OCI-LY1 (cell line): ENCODE data around the gene MAFB.

Experiments
- H2AFZ ChIP-seq: fragments of 200-600 bp; sonication (generic), shearing (Covaris generic); 2 replicates; pipeline ENCODE4 v1.6.0; 2014; ENCODE audit warnings: antibody characterized with exemption, mild to moderate bottlenecking, low read length
- H3F3A ChIP-seq: fragments of 200-600 bp; sonication (generic), shearing (Covaris generic); 2 replicates; pipeline ENCODE4 v1.6.0; 2014; ENCODE audit warnings: mild to moderate bottlenecking, antibody characterized with exemption, low read length, moderate library complexity; ENCODE audit not compliant: insufficient read depth
- H3K27ac ChIP-seq: fragments of 200-600 bp; sonication (generic); 2 replicates; pipeline ENCODE4 v1.5.1; 2014; ENCODE audit warnings: low read length, mixed run types, mild to moderate bottlenecking, low read depth; ENCODE audit not compliant: poor library complexity, severe bottlenecking
- H3K27me3 ChIP-seq: fragments of 200-600 bp; sonication (generic); 2 replicates; pipeline ENCODE4 v1.6.0; 2014; ENCODE audit warnings: antibody characterized with exemption, mild to moderate bottlenecking, low read length, moderate library complexity; ENCODE audit not compliant: insufficient read depth
- H3K36me3 ChIP-seq: fragments of 200-600 bp; sonication (generic); 2 replicates; pipeline ENCODE4 v1.6.1; 2014; ENCODE audit warnings: mild to moderate bottlenecking, antibody characterized with exemption, low read length, moderate library complexity, mixed read lengths; ENCODE audit not compliant: insufficient read depth
- H3K4me1 ChIP-seq: fragments of 200-600 bp; sonication (generic); 2 replicates; pipeline ENCODE4 v1.5.1; 2014; ENCODE audit warnings: mild to moderate bottlenecking, low read length, moderate library complexity; ENCODE audit not compliant: insufficient read depth, severe bottlenecking
- H3K4me2 ChIP-seq: fragments of 200-600 bp; sonication (generic), shearing (Covaris generic); 2 replicates; pipeline ENCODE4 v1.6.1; 2014; ENCODE audit warnings: low read length
- H3K4me3 ChIP-seq: fragments of 200-600 bp; sonication (generic); 2 replicates; pipeline ENCODE4 v1.5.1; 2014; ENCODE audit warnings: low read length, low read depth, mild to moderate bottlenecking, mixed read lengths; ENCODE audit not compliant: poor library complexity, severe bottlenecking
- H3K79me2 ChIP-seq: fragments of 200-600 bp; shearing (Covaris generic); 2 replicates; pipeline ENCODE4 v1.6.1; 2016; ENCODE audit warnings: mixed run types, low read length, mixed read lengths; ENCODE audit not compliant: insufficient read depth
- H3K9ac ChIP-seq: fragments of 200-600 bp; sonication (generic), shearing (Covaris generic); 2 replicates; pipeline ENCODE4 v1.6.1; 2014; ENCODE audit warnings: mild to moderate bottlenecking, low read length, mixed read lengths
- H3K9me2 ChIP-seq: fragments of 200-600 bp; sonication (generic), shearing (Covaris generic); 2 replicates; pipeline ENCODE4 v1.6.1; 2014; ENCODE audit warnings: low read depth, mild to moderate bottlenecking, low read length, mixed read lengths
- H3K9me3 ChIP-seq: fragments of 200-600 bp; shearing (Covaris generic); 2 replicates; pipeline ENCODE4 v1.6.1; 2014; ENCODE audit warnings: low read length, mixed read lengths
- H4K20me1 ChIP-seq: fragments of 200-600 bp; sonication (generic), shearing (Covaris generic); 2 replicates; pipeline ENCODE4 v1.6.0; 2016; ENCODE audit warnings: mild to moderate bottlenecking, low read length; ENCODE audit not compliant: insufficient read depth
- EZH2 ChIP-seq: fragments of 200-600 bp; sonication (generic), shearing (Covaris generic); IDR thresholded peaks from 2 replicates; pipeline ENCODE4 v1.8.0; 2017; ENCODE audit warnings: borderline replicate concordance, mixed run types, mild to moderate bottlenecking, antibody characterized with exemption, low read length, moderate library complexity, mixed read lengths
- TF ChIP-seq, protein P1 (sequence below): fragments of 200-600 bp; sonication (generic), shearing (Covaris generic); IDR thresholded peaks from 2 replicates; pipeline ENCODE4 v1.5.1; 2017; ENCODE audit warnings: mild to moderate bottlenecking, antibody characterized with exemption, low read length, moderate library complexity, mixed read lengths

The MAFB gene

DNA sequence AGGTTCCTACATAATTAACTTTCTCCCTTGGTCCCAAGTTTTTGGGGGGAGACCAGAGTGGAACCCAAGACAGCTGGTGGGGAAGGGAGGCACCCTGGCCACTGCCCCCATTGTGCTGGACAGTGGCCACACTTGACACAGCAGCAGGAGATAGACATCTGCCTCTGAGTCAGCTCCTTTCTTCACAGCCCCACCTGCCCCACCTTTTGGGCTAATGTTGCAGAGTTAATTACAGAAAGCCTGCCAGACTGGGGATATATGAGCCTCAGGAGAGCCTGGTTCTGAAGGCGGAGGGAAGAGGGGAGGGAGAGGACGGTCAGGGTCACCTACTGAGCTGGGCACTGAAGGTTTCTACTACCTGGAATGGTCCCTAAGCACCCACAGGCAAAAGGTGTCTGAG is 50.6 kb downstream of the MAFB start:
- Histone ChIP-seq H3K9me3 (no peaks in the 10 kb centered on the region), H3K27me3 (no peaks in the 10 kb centered on the region; the same call in 1 of the 2 replicates), H3K4me1 (no peaks in the 10 kb centered on the region), H3K4me3 (no peak overlapping the region), H3F3A (no peaks in the 10 kb centered on the region), H2AFZ (no peak overlapping the region), H3K9ac (no peak overlapping the region), H3K4me2 (no peak overlapping the region), H3K9me2 (no peaks in the 10 kb centered on the region), H4K20me1 (no peaks in the 10 kb centered on the region), H3K27ac (no peak overlapping the region), H3K36me3 (no peaks in the 10 kb centered on the region), H3K79me2 (no peaks in the 10 kb centered on the region)
- no peak for TF ChIP-seq EZH2
- TF ChIP-seq, protein P1, sequence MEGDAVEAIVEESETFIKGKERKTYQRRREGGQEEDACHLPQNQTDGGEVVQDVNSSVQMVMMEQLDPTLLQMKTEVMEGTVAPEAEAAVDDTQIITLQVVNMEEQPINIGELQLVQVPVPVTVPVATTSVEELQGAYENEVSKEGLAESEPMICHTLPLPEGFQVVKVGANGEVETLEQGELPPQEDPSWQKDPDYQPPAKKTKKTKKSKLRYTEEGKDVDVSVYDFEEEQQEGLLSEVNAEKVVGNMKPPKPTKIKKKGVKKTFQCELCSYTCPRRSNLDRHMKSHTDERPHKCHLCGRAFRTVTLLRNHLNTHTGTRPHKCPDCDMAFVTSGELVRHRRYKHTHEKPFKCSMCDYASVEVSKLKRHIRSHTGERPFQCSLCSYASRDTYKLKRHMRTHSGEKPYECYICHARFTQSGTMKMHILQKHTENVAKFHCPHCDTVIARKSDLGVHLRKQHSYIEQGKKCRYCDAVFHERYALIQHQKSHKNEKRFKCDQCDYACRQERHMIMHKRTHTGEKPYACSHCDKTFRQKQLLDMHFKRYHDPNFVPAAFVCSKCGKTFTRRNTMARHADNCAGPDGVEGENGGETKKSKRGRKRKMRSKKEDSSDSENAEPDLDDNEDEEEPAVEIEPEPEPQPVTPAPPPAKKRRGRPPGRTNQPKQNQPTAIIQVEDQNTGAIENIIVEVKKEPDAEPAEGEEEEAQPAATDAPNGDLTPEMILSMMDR = no peak

DNA sequence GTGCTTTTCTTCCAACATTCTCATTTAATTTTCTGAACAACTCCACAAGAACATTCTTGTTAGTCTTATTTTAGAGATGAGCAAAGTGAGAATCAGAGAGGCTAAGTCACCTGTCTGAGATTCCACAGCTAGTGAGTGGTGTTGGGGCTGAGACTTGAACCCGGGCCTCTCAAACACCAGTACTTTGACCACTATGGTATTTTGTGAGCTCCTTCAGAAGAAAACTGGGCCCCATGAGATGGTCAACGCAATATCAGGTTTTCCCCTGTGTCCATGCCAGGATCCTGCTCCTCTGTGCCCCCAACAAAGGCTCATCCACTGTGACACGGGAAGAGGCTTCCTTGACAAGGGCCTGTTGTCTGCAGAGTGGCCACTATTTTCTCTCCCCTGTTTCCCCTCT is 51.9 kb downstream of the MAFB start:
- H3K9me3 ChIP-seq = no peaks in the 10 kb centered on the region
- no peaks in the 10 kb centered on the region for H3K36me3 ChIP-seq
- H3K79me2 ChIP-seq = no peaks in the 10 kb centered on the region
- no peaks in the 10 kb centered on the region for H4K20me1 ChIP-seq
- no peak overlapping the region for H3K27ac ChIP-seq
- H3K9me2 ChIP-seq = no peaks in the 10 kb centered on the region
- H3F3A ChIP-seq = no peaks in the 10 kb centered on the region
- no peaks in the 10 kb centered on the region; the same call in 1 of the 2 replicates for H3K27me3 ChIP-seq
- no peak overlapping the region for H2AFZ ChIP-seq
- no peak overlapping the region for H3K4me3 ChIP-seq
- no peak overlapping the region for H3K9ac ChIP-seq
- H3K4me2 ChIP-seq = no peak overlapping the region
- TF ChIP-seq EZH2 = no peak
- TF ChIP-seq, protein P1 = no peak
- H3K4me1 ChIP-seq = no peaks in the 10 kb centered on the region

DNA sequence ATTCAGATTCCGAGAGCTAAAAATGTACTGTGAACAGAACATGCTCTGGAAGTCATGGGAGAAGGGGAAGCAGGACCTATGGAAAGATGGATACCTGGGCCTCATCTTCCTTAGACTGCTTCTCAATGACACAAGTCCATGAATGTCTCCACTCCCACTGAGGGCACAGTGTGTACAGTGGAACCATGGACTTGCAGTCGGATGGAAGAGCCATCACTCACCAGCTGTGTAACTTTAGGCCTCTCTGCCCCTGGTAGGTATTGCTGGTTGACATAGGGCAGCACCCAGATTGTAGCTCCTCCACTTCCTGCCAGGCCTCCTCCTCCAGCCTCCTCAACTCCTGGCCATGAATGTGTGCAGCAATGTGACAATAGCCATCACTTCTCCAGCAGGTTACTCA is 52.5 kb downstream of the MAFB start:
- no peak overlapping the region for H3K27ac ChIP-seq
- H3K27me3 ChIP-seq = no peaks in the 10 kb centered on the region; the same call in 1 of the 2 replicates
- H3K9me2 ChIP-seq = no peaks in the 10 kb centered on the region
- no peaks in the 10 kb centered on the region for H3K4me1 ChIP-seq
- no peak for TF ChIP-seq EZH2
- no peak overlapping the region for H2AFZ ChIP-seq
- H3K4me3 ChIP-seq = no peak overlapping the region
- H3K79me2 ChIP-seq = no peaks in the 10 kb centered on the region
- H3K36me3 ChIP-seq = no peaks in the 10 kb centered on the region
- H4K20me1 ChIP-seq = no peaks in the 10 kb centered on the region
- H3F3A ChIP-seq = no peaks in the 10 kb centered on the region
- H3K4me2 ChIP-seq = no peak overlapping the region
- no peak overlapping the region for H3K9ac ChIP-seq
- H3K9me3 ChIP-seq = no peaks in the 10 kb centered on the region

DNA sequence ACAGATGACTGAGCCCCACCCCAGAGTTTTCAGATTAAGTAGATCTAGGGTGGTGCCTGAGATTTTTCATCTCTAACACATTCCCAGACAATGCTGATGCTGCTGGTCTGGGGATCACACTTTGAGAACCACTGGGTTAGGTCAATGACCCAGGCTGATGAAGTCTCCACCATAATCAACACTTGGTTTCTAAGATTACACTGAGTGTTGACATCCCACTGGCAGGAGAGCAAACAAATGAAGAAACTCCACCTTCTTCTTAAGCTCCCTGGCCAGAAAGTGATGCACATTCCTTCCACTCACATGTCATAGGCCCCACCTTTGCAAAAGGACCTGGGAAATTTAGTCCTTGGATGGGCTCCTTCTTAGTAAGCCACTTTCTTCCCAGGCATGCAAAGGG is 53.1 kb downstream of the MAFB start:
- Histone ChIP-seq H3K4me2 (no peak overlapping the region), H3K36me3 (no peaks in the 10 kb centered on the region), H3K9ac (no peak overlapping the region), H3K9me2 (no peaks in the 10 kb centered on the region), H3F3A (no peaks in the 10 kb centered on the region), H3K27ac (no peak overlapping the region), H3K4me3 (no peak overlapping the region), H2AFZ (no peak overlapping the region), H3K9me3 (no peaks in the 10 kb centered on the region), H3K27me3 (no peaks in the 10 kb centered on the region; the same call in 1 of the 2 replicates), H3K4me1 (no peaks in the 10 kb centered on the region), H3K79me2 (no peaks in the 10 kb centered on the region), H4K20me1 (no peaks in the 10 kb centered on the region)
- TF ChIP-seq, protein P1 = no peak
- TF ChIP-seq EZH2 = no peak
